Glutamatergic neuron (in vitro differentiated cells): ENCODE results near the gene AHCYL2. TPM values are rescaled to one million over a fixed set of nuclear protein-coding genes. Genes with fewer than 3 reads are reported as not detected.

Experiments
- DNase-seq: peaks from one replicate; pipeline ENCODE4 v3.0.0; 2022
- H3K27ac Mint-ChIP-seq: one replicate; pipeline ENCODE4 v1.8.0; 2020; ENCODE audit warnings: mild to moderate bottlenecking, mixed read lengths, inconsistent platforms; ENCODE audit not compliant: unreplicated experiment
- H3K27me3 Mint-ChIP-seq: one replicate; pipeline ENCODE4 v1.8.0; 2020; ENCODE audit warnings: mild to moderate bottlenecking, moderate library complexity, mixed read lengths, inconsistent platforms; ENCODE audit not compliant: unreplicated experiment
- H3K36me3 Mint-ChIP-seq: one replicate; pipeline ENCODE4 v1.8.0; 2020; ENCODE audit warnings: mild to moderate bottlenecking, mixed read lengths, inconsistent platforms; ENCODE audit not compliant: unreplicated experiment
- H3K4me1 Mint-ChIP-seq: one replicate; pipeline ENCODE4 v1.8.0; 2020; ENCODE audit warnings: mild to moderate bottlenecking, low read depth, mixed read lengths, inconsistent platforms; ENCODE audit not compliant: unreplicated experiment
- H3K4me3 Mint-ChIP-seq: one replicate; pipeline ENCODE4 v1.8.0; 2020; ENCODE audit warnings: mild to moderate bottlenecking, mixed read lengths, inconsistent platforms; ENCODE audit not compliant: unreplicated experiment
- H3K9me3 Mint-ChIP-seq: one replicate; pipeline ENCODE4 v1.8.0; 2020; ENCODE audit warnings: mild to moderate bottlenecking, moderate library complexity, mixed read lengths, inconsistent platforms; ENCODE audit not compliant: unreplicated experiment
- CTCF ChIP-seq: fragments of 200-600 bp; sonication (generic); IDR thresholded peaks from one replicate; pipeline ENCODE4 v1.5.0; 2021; ENCODE audit not compliant: partially characterized antibody, unreplicated experiment
- total RNA-seq: library from RNA; stranded (reverse); fragmentation: NEBNext Ultra II Directional; extraction: Animal tissue kit (Norgen Biotek cat#: 25700); gene quantifications from one replicate; pipeline ENCODE4 v1.2.1, GENCODE V29; 2021; ENCODE audit not compliant: unreplicated experiment

Gene AHCYL2
- total RNA-seq, 1 donor from 2014 or later = 16.8 TPM

GRCh38 chr7:129278688-129279087 lies 53.9 kb downstream of the AHCYL2 start:
- Mint-ChIP-seq H3K4me3 (no peak overlapping the region), H3K4me1 (no peaks in the 10 kb centered on the region), H3K27ac (no peak overlapping the region), H3K9me3 (no peaks in the 10 kb centered on the region), H3K27me3 (no peaks in the 10 kb centered on the region), H3K36me3 (peaks cover 11% of the 10 kb centered on the region)
- TF ChIP-seq CTCF = no peak
- no peak for DNase-seq

GRCh38 chr7:129279757-129280156 lies 54.9 kb downstream of the AHCYL2 start:
- no peak for TF ChIP-seq CTCF
- Mint-ChIP-seq H3K27ac (no peak overlapping the region), H3K36me3 (no peaks in the 10 kb centered on the region), H3K27me3 (no peaks in the 10 kb centered on the region), H3K4me3 (no peak overlapping the region), H3K4me1 (no peaks in the 10 kb centered on the region), H3K9me3 (peaks cover 2% of the 10 kb centered on the region)
- DNase-seq = no peak

GRCh38 chr7:129281163-129281562 lies 56.3 kb downstream of the AHCYL2 start:
- H3K36me3 Mint-ChIP-seq = no peaks in the 10 kb centered on the region
- H3K4me3 Mint-ChIP-seq = no peak overlapping the region
- no peaks in the 10 kb centered on the region for H3K27me3 Mint-ChIP-seq
- no peak for DNase-seq
- H3K9me3 Mint-ChIP-seq = peaks cover 2% of the 10 kb centered on the region
- H3K27ac Mint-ChIP-seq = no peak overlapping the region
- no peaks in the 10 kb centered on the region for H3K4me1 Mint-ChIP-seq
- TF ChIP-seq CTCF = no peak

- Mint-ChIP-seq H3K4me1 (no peaks in the 10 kb centered on the region), H3K27me3 (no peaks in the 10 kb centered on the region), H3K27ac (no peak overlapping the region), H3K36me3 (no peaks in the 10 kb centered on the region), H3K9me3 (peaks cover 2% of the 10 kb centered on the region), H3K4me3 (no peak overlapping the region)
- no peak for TF ChIP-seq CTCF
- DNase-seq = no peak
These were observed 58.0 kb downstream of the AHCYL2 start for GRCh38 chr7:129282865-129283264.

- H3K27ac Mint-ChIP-seq = no peak overlapping the region
- H3K9me3 Mint-ChIP-seq = peaks cover 2% of the 10 kb centered on the region
- H3K27me3 Mint-ChIP-seq = no peaks in the 10 kb centered on the region
- H3K4me3 Mint-ChIP-seq = no peak overlapping the region
- H3K4me1 Mint-ChIP-seq = no peaks in the 10 kb centered on the region
- no peaks in the 10 kb centered on the region for H3K36me3 Mint-ChIP-seq
- no peak for DNase-seq
- TF ChIP-seq CTCF = no peak
These were observed 59.1 kb downstream of the AHCYL2 start for GRCh38 chr7:129283936-129284335.
